ENCODE results near the gene C1QTNF7. TPM values are rescaled to one million over a fixed set of nuclear protein-coding genes. Genes with fewer than 3 reads are reported as not detected.

C1QTNF7 gene
- total RNA-seq, 1 experiment from 2014 or later: 0.04 TPM

DNA sequence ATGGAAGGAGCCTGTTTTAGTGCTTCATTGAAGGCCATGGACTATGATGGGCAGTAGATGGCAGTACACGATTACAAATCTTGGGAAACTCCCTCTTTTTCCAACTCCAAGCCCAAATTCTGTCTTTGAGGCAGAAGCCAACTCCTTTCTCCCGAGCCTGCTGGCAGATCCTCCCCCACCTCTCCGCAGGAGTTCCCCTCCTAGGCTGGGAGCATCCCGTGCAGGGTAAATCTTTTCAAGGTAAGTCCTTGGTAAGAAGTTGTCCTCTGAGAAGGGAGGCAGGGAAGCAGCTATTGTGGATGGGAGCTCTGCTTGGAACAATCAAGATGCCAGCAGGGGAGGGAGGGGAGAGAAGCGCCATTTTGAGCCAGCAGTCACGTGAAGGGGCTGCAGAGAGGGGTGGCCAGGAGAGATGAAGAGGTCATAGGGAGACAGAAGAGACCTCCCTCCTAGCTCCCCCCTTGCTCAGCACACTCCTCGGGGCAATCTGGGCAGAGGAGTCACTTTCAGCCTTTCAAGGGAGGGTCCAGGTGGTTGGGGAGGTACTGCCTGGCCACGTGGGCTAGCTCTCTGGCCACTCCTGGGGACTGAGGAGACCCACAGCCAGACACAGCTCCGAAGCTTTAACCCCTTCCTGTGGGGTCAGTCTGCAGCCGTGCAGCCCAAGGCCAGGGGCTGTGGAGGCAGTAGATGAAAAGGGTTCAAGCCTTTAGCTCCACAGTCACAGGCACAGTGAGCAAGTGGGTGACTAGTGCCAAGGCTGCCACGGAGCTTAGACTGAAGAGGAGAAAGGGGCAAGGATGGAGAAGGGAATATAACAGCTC, 51.5 kb downstream of the C1QTNF7 start (continued):
- TF ChIP-seq, protein P1, sequence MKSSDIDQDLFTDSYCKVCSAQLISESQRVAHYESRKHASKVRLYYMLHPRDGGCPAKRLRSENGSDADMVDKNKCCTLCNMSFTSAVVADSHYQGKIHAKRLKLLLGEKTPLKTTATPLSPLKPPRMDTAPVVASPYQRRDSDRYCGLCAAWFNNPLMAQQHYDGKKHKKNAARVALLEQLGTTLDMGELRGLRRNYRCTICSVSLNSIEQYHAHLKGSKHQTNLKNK (CRISPR knock-in tag; IDR thresholded peaks at IDR 0.05): no peak
- TF ChIP-seq, protein P2, sequence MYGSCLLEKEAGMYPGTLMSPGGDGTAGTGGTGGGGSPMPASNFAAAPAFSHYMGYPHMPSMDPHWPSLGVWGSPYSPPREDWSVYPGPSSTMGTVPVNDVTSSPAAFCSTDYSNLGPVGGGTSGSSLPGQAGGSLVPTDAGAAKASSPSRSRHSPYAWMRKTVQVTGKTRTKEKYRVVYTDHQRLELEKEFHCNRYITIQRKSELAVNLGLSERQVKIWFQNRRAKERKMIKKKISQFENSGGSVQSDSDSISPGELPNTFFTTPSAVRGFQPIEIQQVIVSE (CRISPR knock-in tag; IDR thresholded peaks at IDR 0.05; ENCODE audit: borderline replicate concordance): no peak
- TF ChIP-seq NFATC4 (CRISPR knock-in tag; IDR thresholded peaks at IDR 0.05): no peak
- TF ChIP-seq ATF6 (CRISPR knock-in tag; IDR thresholded peaks at IDR 0.05): no peak
- TF ChIP-seq STAT6 (CRISPR knock-in tag; conservative IDR thresholded peaks at IDR 0.05; ENCODE audit: low read depth): no peak
- TF ChIP-seq, protein P3, sequence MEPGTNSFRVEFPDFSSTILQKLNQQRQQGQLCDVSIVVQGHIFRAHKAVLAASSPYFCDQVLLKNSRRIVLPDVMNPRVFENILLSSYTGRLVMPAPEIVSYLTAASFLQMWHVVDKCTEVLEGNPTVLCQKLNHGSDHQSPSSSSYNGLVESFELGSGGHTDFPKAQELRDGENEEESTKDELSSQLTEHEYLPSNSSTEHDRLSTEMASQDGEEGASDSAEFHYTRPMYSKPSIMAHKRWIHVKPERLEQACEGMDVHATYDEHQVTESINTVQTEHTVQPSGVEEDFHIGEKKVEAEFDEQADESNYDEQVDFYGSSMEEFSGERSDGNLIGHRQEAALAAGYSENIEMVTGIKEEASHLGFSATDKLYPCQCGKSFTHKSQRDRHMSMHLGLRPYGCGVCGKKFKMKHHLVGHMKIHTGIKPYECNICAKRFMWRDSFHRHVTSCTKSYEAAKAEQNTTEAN (CRISPR knock-in tag; IDR thresholded peaks at IDR 0.05): 0 out of 2 replicates have a peak, but pooled peaks have one; percentile 42
- TF ChIP-seq GABPB1 (CRISPR knock-in tag; IDR thresholded peaks at IDR 0.05): no peak
- no peak; the same call in 1 of the 2 replicates for TF ChIP-seq SMAD3 (CRISPR knock-in tag; IDR thresholded peaks at IDR 0.05; ENCODE audit: borderline replicate concordance)
- TF ChIP-seq ATF1 (CRISPR knock-in tag; IDR thresholded peaks at IDR 0.05): no peak
- TF ChIP-seq USF2 (CRISPR knock-in tag; IDR thresholded peaks at IDR 0.05): peak; percentile 96
- TF ChIP-seq, protein P4, sequence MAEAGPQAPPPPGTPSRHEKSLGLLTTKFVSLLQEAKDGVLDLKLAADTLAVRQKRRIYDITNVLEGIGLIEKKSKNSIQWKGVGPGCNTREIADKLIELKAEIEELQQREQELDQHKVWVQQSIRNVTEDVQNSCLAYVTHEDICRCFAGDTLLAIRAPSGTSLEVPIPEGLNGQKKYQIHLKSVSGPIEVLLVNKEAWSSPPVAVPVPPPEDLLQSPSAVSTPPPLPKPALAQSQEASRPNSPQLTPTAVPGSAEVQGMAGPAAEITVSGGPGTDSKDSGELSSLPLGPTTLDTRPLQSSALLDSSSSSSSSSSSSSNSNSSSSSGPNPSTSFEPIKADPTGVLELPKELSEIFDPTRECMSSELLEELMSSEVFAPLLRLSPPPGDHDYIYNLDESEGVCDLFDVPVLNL (CRISPR knock-in tag; IDR thresholded peaks at IDR 0.05; ENCODE audit: borderline replicate concordance, low read depth): no peak
- TF ChIP-seq, protein P5, sequence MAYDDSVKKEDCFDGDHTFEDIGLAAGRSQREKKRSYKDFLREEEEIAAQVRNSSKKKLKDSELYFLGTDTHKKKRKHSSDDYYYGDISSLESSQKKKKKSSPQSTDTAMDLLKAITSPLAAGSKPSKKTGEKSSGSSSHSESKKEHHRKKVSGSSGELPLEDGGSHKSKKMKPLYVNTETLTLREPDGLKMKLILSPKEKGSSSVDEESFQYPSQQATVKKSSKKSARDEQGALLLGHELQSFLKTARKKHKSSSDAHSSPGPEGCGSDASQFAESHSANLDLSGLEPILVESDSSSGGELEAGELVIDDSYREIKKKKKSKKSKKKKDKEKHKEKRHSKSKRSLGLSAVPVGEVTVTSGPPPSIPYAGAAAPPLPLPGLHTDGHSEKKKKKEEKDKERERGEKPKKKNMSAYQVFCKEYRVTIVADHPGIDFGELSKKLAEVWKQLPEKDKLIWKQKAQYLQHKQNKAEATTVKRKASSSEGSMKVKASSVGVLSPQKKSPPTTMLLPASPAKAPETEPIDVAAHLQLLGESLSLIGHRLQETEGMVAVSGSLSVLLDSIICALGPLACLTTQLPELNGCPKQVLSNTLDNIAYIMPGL (CRISPR knock-in tag; IDR thresholded peaks at IDR 0.05): no peak
- TF ChIP-seq ZNF138 (CRISPR knock-in tag; conservative IDR thresholded peaks at IDR 0.05): no peak
- no peak for TF ChIP-seq PRRX2 (CRISPR knock-in tag; IDR thresholded peaks at IDR 0.05)
- no peak for TF ChIP-seq ZNF263 (CRISPR knock-in tag; IDR thresholded peaks at IDR 0.05; ENCODE audit: low read depth)
- no peak for TF ChIP-seq FOXP4 (CRISPR knock-in tag; IDR thresholded peaks at IDR 0.05)
- TF ChIP-seq AR (CRISPR knock-in tag; IDR thresholded peaks at IDR 0.05): no peak
- TF ChIP-seq CBFB (CRISPR knock-in tag; IDR thresholded peaks at IDR 0.05; ENCODE audit: low read depth): no peak
- no peak for TF ChIP-seq MYBL2 (CRISPR knock-in tag; IDR thresholded peaks at IDR 0.05)
- TF ChIP-seq CREB1 (CRISPR knock-in tag; IDR thresholded peaks at IDR 0.05): no peak
- TF ChIP-seq JAZF1 (CRISPR knock-in tag; IDR thresholded peaks at IDR 0.05): no peak

Measured in WTC11 (cell line).